CD4-positive, alpha-beta T cell (primary cell): ENCODE results near the gene CDHR1. TPM values are rescaled to one million over a fixed set of nuclear protein-coding genes. Genes with fewer than 3 reads are reported as not detected.

Source experiments
- ATAC-seq: fragments of 200-7000 bp; cut with Tn5 transposase; one replicate; pipeline ENCODE4 v1.10.0; 2022; ENCODE audit warnings: mild to moderate bottlenecking; ENCODE audit not compliant: poor library complexity
- CTCF ChIA-PET: fragments of 350-600 bp; sonication (Branson Sonifier 250); formaldehyde crosslinking; loops from one replicate; lab custom pipeline; 2021; ENCODE audit warnings: antibody characterized with exemption, inconsistent platforms; lab: Charles Lee
- POLR2A ChIA-PET: fragments of 350-600 bp; sonication (Branson Sonifier 250); formaldehyde crosslinking; loops from one replicate; lab custom pipeline; 2021; ENCODE audit warnings: antibody characterized with exemption, inconsistent platforms; lab: Charles Lee
- DNase-seq, 14 experiments: peaks; one replicate each; pipeline ENCODE4 v3.0.0-alpha.2; 2013 to 2020; ENCODE audit warnings: mixed read lengths in 2 of 14
- H3K27ac ChIP-seq, 2 donors: one replicate each; pipeline versions ENCODE4 v1.5.1 to v1.7.0; 2013; ENCODE audit warnings: low read length in 2 of 2, low read depth in 1 of 2, mild to moderate bottlenecking in 1 of 2
- H3K27me3 ChIP-seq, 2 experiments: 1 replicate in 1 of 2; 2 replicates in 1 of 2; pipeline versions ENCODE4 v1.6.1 to v1.7.0; 2013; ENCODE audit warnings: low read length in 2 of 2, control low read depth in 1 of 2, mild to moderate bottlenecking in 1 of 2, moderate library complexity in 1 of 2; ENCODE audit not compliant: insufficient read depth in 2 of 2, control insufficient read depth in 1 of 2
- H3K36me3 ChIP-seq: one replicate; pipeline ENCODE4 v1.6.1; 2013; ENCODE audit warnings: low read length, control low read depth; ENCODE audit not compliant: insufficient read depth
- H3K4me1 ChIP-seq: one replicate; pipeline ENCODE4 v1.6.1; 2013; ENCODE audit warnings: low read length, control low read depth; ENCODE audit not compliant: insufficient read depth
- H3K4me3 ChIP-seq: one replicate; pipeline ENCODE4 v1.5.1; 2013; ENCODE audit warnings: mild to moderate bottlenecking, low read length, moderate library complexity
- H3K9me3 ChIP-seq, 2 experiments: 1 replicate in 1 of 2; 2 replicates in 1 of 2; pipeline versions ENCODE4 v1.6.1 to v1.7.0; 2013; ENCODE audit warnings: low read length in 2 of 2, mild to moderate bottlenecking in 2 of 2, control low read depth in 1 of 2, moderate library complexity in 1 of 2; ENCODE audit not compliant: control insufficient read depth in 1 of 2, insufficient read depth in 1 of 2
- H3K27ac Mint-ChIP-seq: one replicate; pipeline ENCODE4 v1.8.0; 2020; ENCODE audit warnings: mixed read lengths
- H3K27me3 Mint-ChIP-seq: one replicate; pipeline ENCODE4 v1.8.0; 2021; ENCODE audit warnings: mixed read lengths
- H3K36me3 Mint-ChIP-seq: one replicate; pipeline ENCODE4 v1.8.0; 2021; ENCODE audit warnings: low read depth, mixed read lengths
- H3K4me1 Mint-ChIP-seq: one replicate; pipeline ENCODE4 v1.8.0; 2021; ENCODE audit warnings: low read depth, mixed read lengths
- H3K4me3 Mint-ChIP-seq: one replicate; pipeline ENCODE4 v1.8.0; 2020; ENCODE audit warnings: mild to moderate bottlenecking, mixed read lengths
- H3K9me3 Mint-ChIP-seq: one replicate; pipeline ENCODE4 v1.8.0; 2020; ENCODE audit warnings: mixed read lengths
- CTCF ChIP-seq: fragments of 200-600 bp; IDR thresholded peaks from one replicate; pipeline ENCODE4 v1.8.0; 2022; ENCODE audit warnings: antibody characterized with exemption, mild to moderate bottlenecking
- intact Hi-C, 2 experiments: fragments of 100-400 bp; cut with DNase I in 1 of 2; cut with micrococcal nuclease in 1 of 2; formaldehyde crosslinking; loops; one replicate each; pipeline versions ENCODE4 v1.15.1 to v1.9.0; 2023 to 2025; cut with DNase I, micrococcal nuclease
- total RNA-seq, 174 experiments: library from RNA in 2 of 174; stranded (reverse) in 2 of 174; gene quantifications; one replicate each; pipeline ENCODE4 v1.2.3 and lab custom pipeline; 2021 to 2026

The CDHR1 gene
- total RNA-seq, 2 experiments from 2014 or later, result 0.74 to 0.92 TPM

- ChIA-PET CTCF (no interaction called here), POLR2A (no interaction called here)
- H3K27ac ChIP-seq, result no peak overlapping the region
- Mint-ChIP-seq H3K9me3 (no peaks in the 10 kb centered on the region), H3K4me3 (no peak overlapping the region), H3K27ac (no peak overlapping the region), H3K27me3 (peaks cover 15% of the 10 kb centered on the region), H3K4me1 (no peaks in the 10 kb centered on the region), H3K36me3 (no peaks in the 10 kb centered on the region)
- intact Hi-C loops, result no loop called here
- H3K9me3 ChIP-seq, result no peaks in the 10 kb centered on the region
- no peak for TF ChIP-seq CTCF
- H3K27me3 ChIP-seq, result peaks cover 0 to 2% of the 10 kb centered on the region in 2 experiments
- H3K4me3 ChIP-seq, result no peak overlapping the region
- H3K36me3 ChIP-seq, result no peaks in the 10 kb centered on the region
- H3K4me1 ChIP-seq, result no peaks in the 10 kb centered on the region
- no peak for ATAC-seq
- no peak for DNase-seq
Observed at GRCh38 chr10:84208023-84208422, 13.7 kb downstream of the CDHR1 start.

- intact Hi-C loops, result no loop called here
- CTCF ChIA-PET, result no interaction called here
Observed at GRCh38 chr10:84211566-84211965, 17.2 kb downstream of the CDHR1 start.

GRCh38 chr10:84212014-84212413 lies 17.7 kb downstream of the CDHR1 start:
- intact Hi-C loops, result no loop called here
- Mint-ChIP-seq H3K9me3 (no peaks in the 10 kb centered on the region), H3K4me3 (no peak overlapping the region), H3K27ac (no peak overlapping the region), H3K27me3 (peaks cover 10% of the 10 kb centered on the region), H3K36me3 (no peaks in the 10 kb centered on the region), H3K4me1 (no peaks in the 10 kb centered on the region)
- no peak for DNase-seq
- Histone ChIP-seq H3K4me3 (no peak overlapping the region), H3K27me3 (peaks cover 0 to 5% of the 10 kb centered on the region in 2 experiments), H3K36me3 (no peaks in the 10 kb centered on the region), H3K4me1 (no peaks in the 10 kb centered on the region), H3K9me3 (no peaks in the 10 kb centered on the region), H3K27ac (no peak overlapping the region)
- TF ChIP-seq CTCF, result no peak
- no peak for ATAC-seq
- POLR2A ChIA-PET, result no interaction called here
- CTCF ChIA-PET, result no interaction called here

More at GRCh38 chr10:84211566-84211965, 17.2 kb downstream of the CDHR1 start:
- Mint-ChIP-seq H3K4me3 (no peak overlapping the region), H3K4me1 (no peaks in the 10 kb centered on the region), H3K36me3 (no peaks in the 10 kb centered on the region), H3K27ac (no peak overlapping the region), H3K27me3 (peaks cover 14% of the 10 kb centered on the region), H3K9me3 (no peaks in the 10 kb centered on the region)
- Histone ChIP-seq H3K36me3 (no peaks in the 10 kb centered on the region), H3K4me3 (no peak overlapping the region), H3K27me3 (peaks cover 0 to 5% of the 10 kb centered on the region in 2 experiments), H3K9me3 (no peaks in the 10 kb centered on the region), H3K27ac (no peak overlapping the region), H3K4me1 (no peaks in the 10 kb centered on the region)
- TF ChIP-seq CTCF, result no peak
- ATAC-seq, result no peak
- POLR2A ChIA-PET, result no interaction called here
- no peak for DNase-seq
